A549 (cell line): ENCODE measurements around the gene EIF3D.

Experiments used
- EP300 ChIP-seq, 2 experiments: fragments of >200 bp; sonication (Bioruptor Twin); formaldehyde crosslinking; IDR thresholded peaks; 2 replicates in 1 of 2; 3 replicates in 1 of 2; pipeline ENCODE4 v1.6.1; 2016 to 2017
- HDAC2 ChIP-seq: fragments of 200-600 bp; sonication (generic); IDR thresholded peaks from 2 replicates; pipeline ENCODE4 v1.6.1; 2016
- JUNB ChIP-seq: fragments of >200 bp; sonication (Bioruptor Twin); formaldehyde crosslinking; IDR thresholded peaks from 2 replicates; pipeline ENCODE4 v1.6.1; 2016
- PHF8 ChIP-seq: fragments of 200-600 bp; sonication (generic); IDR thresholded peaks from 2 replicates; pipeline ENCODE4 v1.6.1; 2016; ENCODE audit warnings: low read depth, mild to moderate bottlenecking, antibody characterized with exemption, moderate library complexity, borderline replicate concordance

DNA sequence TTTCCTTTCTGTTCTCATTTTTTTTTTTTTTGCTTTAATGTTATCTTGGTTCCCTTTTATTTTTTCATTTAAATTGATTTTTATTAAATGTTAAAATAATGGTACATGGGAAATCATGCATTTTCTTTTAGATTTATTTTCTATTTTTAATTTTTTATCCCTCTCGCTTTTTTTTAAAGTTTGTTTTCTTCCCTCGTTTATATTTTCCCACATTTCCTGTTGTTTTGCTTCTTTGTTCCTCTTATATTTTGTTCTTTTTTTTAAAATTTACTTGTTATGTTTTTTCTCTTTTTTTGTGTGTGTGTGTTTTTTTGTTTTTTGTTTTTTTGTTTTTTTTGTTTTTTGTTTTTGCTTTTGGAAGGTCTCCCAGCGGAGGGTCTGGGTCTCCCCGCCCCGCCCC, 34.9 kb upstream of the EIF3D start:
- TF ChIP-seq JUNB (no peak), PHF8 (no peak), EP300 (IDR thresholded peaks at IDR 0.05) (no peak), HDAC2 (no peak)
